ENCODE measurements around the gene STX8.
A peak's percentile ranks its signal among the peaks of the same experiment; 100 is the strongest.

The STX8 gene

GRCh38 chr17:9409878-9410277, 165.7 kb downstream of the STX8 start:
- no peak overlapping the region for H3K27ac ChIP-seq
- TF ChIP-seq ZFX (IDR thresholded peaks at IDR 0.05; ENCODE audit: borderline replicate concordance) (no peak), CTCF (IDR thresholded peaks at IDR 0.05) (no peak)

DNA sequence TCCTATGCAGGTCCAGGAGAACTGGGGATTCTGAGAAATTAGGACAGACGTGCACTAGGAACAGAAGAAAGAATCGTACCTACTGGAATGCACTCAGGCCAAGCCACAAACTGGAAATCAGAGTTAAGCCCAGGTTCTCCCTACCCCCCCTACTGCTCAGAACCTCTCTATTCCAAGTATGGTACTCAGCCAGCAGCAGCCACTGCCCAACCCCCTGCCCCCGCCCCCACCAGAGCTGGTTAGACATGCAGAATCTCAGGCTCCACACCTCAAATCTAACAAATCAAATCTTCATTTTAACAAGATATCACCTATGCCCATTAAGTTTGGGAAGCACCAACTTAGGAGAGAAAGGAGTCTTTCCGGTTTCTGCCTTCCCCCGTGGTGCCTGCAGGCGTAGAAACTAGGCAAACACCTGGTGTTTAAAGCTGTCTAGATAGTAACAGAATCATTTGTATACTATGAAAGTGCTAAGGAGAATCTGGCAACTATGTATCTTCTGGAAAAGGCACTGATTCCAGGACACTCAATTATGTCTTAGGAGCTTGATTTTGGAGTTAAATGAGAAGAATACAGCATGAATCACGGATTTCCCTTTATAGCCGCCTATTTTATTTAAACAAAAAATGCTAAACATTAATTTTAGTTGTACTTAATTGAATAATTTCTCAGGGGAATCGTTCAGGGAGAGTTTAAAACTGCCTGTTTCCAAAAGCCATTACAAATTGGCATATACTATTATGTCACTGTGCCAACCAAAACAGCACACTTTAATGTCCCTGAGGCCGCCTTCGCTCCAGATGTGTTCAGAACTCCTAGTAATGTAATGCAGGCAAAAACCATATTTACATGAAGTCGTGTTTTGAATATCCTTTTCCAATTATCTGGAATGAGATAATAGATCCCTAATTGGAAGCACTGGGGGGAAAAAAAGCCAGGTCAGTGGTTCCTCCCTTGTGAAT, 166.5 kb downstream of the STX8 start:
- 0 out of 2 replicates have a peak overlapping the region, but pooled peaks have one; percentile 25 for H3K27ac ChIP-seq

GRCh38 chr17:9408381-9408780, 167.2 kb downstream of the STX8 start:
- H3K27ac ChIP-seq = no peak overlapping the region
- no peak for TF ChIP-seq ZFX (IDR thresholded peaks at IDR 0.05; ENCODE audit: borderline replicate concordance)
- TF ChIP-seq CTCF (IDR thresholded peaks at IDR 0.05) = no peak

More for the DNA sequence above, 166.5 kb downstream of the STX8 start:
- TF ChIP-seq ZFX (IDR thresholded peaks at IDR 0.05; ENCODE audit: borderline replicate concordance) (no peak), CTCF (IDR thresholded peaks at IDR 0.05) (no peak)

DNA sequence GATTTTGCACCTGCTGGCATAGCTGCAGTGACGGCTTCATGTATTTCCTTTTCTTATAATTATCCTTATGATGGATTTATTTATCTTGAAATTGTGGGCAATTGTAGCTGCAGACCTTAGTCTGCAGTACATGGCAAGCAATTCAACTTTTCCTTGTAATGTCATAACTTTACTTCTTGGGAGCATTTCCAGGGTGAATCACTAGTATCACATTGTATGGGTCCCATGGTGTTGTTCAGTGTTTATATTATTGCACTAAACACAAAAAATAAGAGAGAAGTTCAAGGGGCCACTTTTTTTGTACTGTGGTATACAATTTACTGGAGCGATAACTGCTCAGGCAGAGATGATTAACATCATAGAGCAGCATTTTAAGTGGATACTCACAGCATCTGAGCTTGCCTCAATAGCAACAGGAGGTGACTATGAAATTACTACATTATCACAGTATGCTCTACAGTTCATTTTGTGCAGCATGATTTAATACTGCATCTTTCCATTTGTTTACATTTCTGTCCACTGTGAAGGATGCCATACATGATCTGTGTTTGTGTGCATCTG, 169.5 kb downstream of the STX8 start:
- TF ChIP-seq ZFX (IDR thresholded peaks at IDR 0.05; ENCODE audit: borderline replicate concordance) (no peak), CTCF (IDR thresholded peaks at IDR 0.05) (no peak)
- H3K27ac ChIP-seq = no peak overlapping the region

GRCh38 chr17:9403257-9403656, 172.4 kb downstream of the STX8 start:
- no peak overlapping the region for H3K27ac ChIP-seq
- no peak for TF ChIP-seq CTCF (IDR thresholded peaks at IDR 0.05)
- TF ChIP-seq ZFX (IDR thresholded peaks at IDR 0.05; ENCODE audit: borderline replicate concordance) = no peak

GRCh38 chr17:9402590-9403199, 172.9 kb downstream of the STX8 start:
- no peak overlapping the region for H3K27ac ChIP-seq
- TF ChIP-seq CTCF (IDR thresholded peaks at IDR 0.05) (peak; percentile 81), ZFX (IDR thresholded peaks at IDR 0.05; ENCODE audit: borderline replicate concordance) (no peak)

Measured in 22Rv1 (cell line).